Mesenchymal stem cell (in vitro differentiated cells and primary cell): ENCODE measurements around the gene LRRC63.

Source experiments
- DNase-seq: peaks from one replicate; pipeline ENCODE4 v3.0.0-alpha.2; 2013
- H2AFZ ChIP-seq: one replicate; pipeline ENCODE4 v1.6.1; 2013; ENCODE audit warnings: low read depth, mild to moderate bottlenecking, control low read depth, inconsistent platforms, low read length, moderate library complexity
- H2AK5ac ChIP-seq: 2 replicates; pipeline ENCODE4 v1.6.1; 2013; ENCODE audit warnings: low read length, moderate library complexity, mild to moderate bottlenecking, inconsistent platforms; ENCODE audit not compliant: severe bottlenecking
- H2BK120ac ChIP-seq: one replicate; pipeline ENCODE4 v1.6.1; 2013; ENCODE audit warnings: low read depth, mild to moderate bottlenecking, inconsistent platforms, low read length, moderate library complexity
- H2BK12ac ChIP-seq, 2 experiments: one replicate each; pipeline ENCODE4 v1.6.1; 2013; ENCODE audit warnings: inconsistent platforms in 2 of 2, low read length in 2 of 2, mild to moderate bottlenecking in 2 of 2, moderate library complexity in 2 of 2, control low read depth in 1 of 2
- H2BK15ac ChIP-seq: one replicate; pipeline ENCODE4 v1.6.1; 2013; ENCODE audit warnings: mild to moderate bottlenecking, low read depth, inconsistent platforms; ENCODE audit not compliant: poor library complexity, severe bottlenecking
- H2BK5ac ChIP-seq: 2 replicates; pipeline ENCODE4 v1.6.1; 2013; ENCODE audit warnings: low read depth, mild to moderate bottlenecking, low read length, control low read depth, inconsistent platforms; ENCODE audit not compliant: poor library complexity, severe bottlenecking
- H3K14ac ChIP-seq, 2 experiments: one replicate each; pipeline ENCODE4 v1.6.1; 2013; ENCODE audit warnings: inconsistent platforms in 2 of 2, low read length in 2 of 2, control low read depth in 1 of 2, mild to moderate bottlenecking in 1 of 2, moderate library complexity in 1 of 2
- H3K18ac ChIP-seq, 2 experiments: one replicate each; pipeline ENCODE4 v1.6.1; 2013; ENCODE audit warnings: inconsistent platforms in 2 of 2, low read length in 2 of 2, control low read depth in 1 of 2, low read depth in 1 of 2, mild to moderate bottlenecking in 1 of 2
- H3K23ac ChIP-seq, 2 experiments: one replicate each; pipeline ENCODE4 v1.6.1; 2013; ENCODE audit warnings: inconsistent platforms in 2 of 2, low read length in 2 of 2, mild to moderate bottlenecking in 2 of 2, moderate library complexity in 2 of 2, control low read depth in 1 of 2
- H3K27ac ChIP-seq: 2 replicates; pipeline ENCODE4 v1.5.1; 2013; ENCODE audit warnings: mild to moderate bottlenecking, moderate library complexity, low read length, control low read depth, inconsistent platforms; ENCODE audit not compliant: poor library complexity, severe bottlenecking
- H3K27me3 ChIP-seq, 2 experiments: 2 replicates each; pipeline versions ENCODE4 v1.6.1 to v1.7.0; 2013; ENCODE audit warnings: low read length in 2 of 2, mild to moderate bottlenecking in 2 of 2, moderate library complexity in 2 of 2, control low read depth in 1 of 2, inconsistent platforms in 1 of 2; ENCODE audit not compliant: control insufficient read depth in 1 of 2, insufficient read depth in 1 of 2
- H3K36me3 ChIP-seq, 2 experiments: 2 replicates each; pipeline versions ENCODE4 v1.6.1 to v1.7.0; 2013; ENCODE audit warnings: low read length in 2 of 2, control low read depth in 1 of 2, inconsistent platforms in 1 of 2, low read depth in 1 of 2, mild to moderate bottlenecking in 1 of 2; ENCODE audit not compliant: insufficient read depth in 2 of 2, control insufficient read depth in 1 of 2
- H3K4ac ChIP-seq, 2 experiments: one replicate each; pipeline ENCODE4 v1.6.1; 2013; ENCODE audit warnings: inconsistent platforms in 2 of 2, low read length in 2 of 2, mild to moderate bottlenecking in 2 of 2, moderate library complexity in 2 of 2, control low read depth in 1 of 2, low read depth in 1 of 2
- H3K4me1 ChIP-seq: 2 replicates; pipeline ENCODE4 v1.6.1; 2013; ENCODE audit warnings: low read depth, low read length, control low read depth; ENCODE audit not compliant: control insufficient read depth, insufficient read depth
- H3K4me2 ChIP-seq: 2 replicates; pipeline ENCODE4 v1.6.1; 2013; ENCODE audit warnings: low read length, mild to moderate bottlenecking, inconsistent platforms; ENCODE audit not compliant: poor library complexity, severe bottlenecking
- H3K4me3 ChIP-seq, 2 experiments: 2 replicates each; pipeline versions ENCODE4 v1.5.1 to v1.7.0; 2013; ENCODE audit warnings: low read length in 2 of 2, mild to moderate bottlenecking in 2 of 2, control low read depth in 1 of 2, low read depth in 1 of 2; ENCODE audit not compliant: insufficient read depth in 1 of 2
- H3K79me1 ChIP-seq: replicated peaks from 2 replicates; pipeline ENCODE4 v1.6.1; 2013; ENCODE audit warnings: mild to moderate bottlenecking, control low read depth, low read length, inconsistent platforms; ENCODE audit not compliant: poor library complexity, severe bottlenecking
- H3K9ac ChIP-seq: 2 replicates; pipeline ENCODE4 v1.7.0; 2013; ENCODE audit warnings: mild to moderate bottlenecking, low read length, moderate library complexity
- H3K9me3 ChIP-seq: 2 replicates; pipeline ENCODE4 v1.7.0; 2013; ENCODE audit warnings: mild to moderate bottlenecking, low read length; ENCODE audit not compliant: control insufficient read depth
- H4K8ac ChIP-seq: one replicate; pipeline ENCODE4 v1.6.1; 2013; ENCODE audit warnings: inconsistent platforms, mild to moderate bottlenecking, low read length, moderate library complexity
- H4K91ac ChIP-seq: one replicate; pipeline ENCODE4 v1.6.1; 2013; ENCODE audit warnings: mild to moderate bottlenecking, low read length, inconsistent platforms
- WGBS: methylation state at CpG from one replicate; pipeline ENCODE4 v1.1.7; 2013; ENCODE audit warnings: mixed read lengths; 5-methylcytosine and 5-hydroxymethylcytosine counted together

The LRRC63 gene

DNA sequence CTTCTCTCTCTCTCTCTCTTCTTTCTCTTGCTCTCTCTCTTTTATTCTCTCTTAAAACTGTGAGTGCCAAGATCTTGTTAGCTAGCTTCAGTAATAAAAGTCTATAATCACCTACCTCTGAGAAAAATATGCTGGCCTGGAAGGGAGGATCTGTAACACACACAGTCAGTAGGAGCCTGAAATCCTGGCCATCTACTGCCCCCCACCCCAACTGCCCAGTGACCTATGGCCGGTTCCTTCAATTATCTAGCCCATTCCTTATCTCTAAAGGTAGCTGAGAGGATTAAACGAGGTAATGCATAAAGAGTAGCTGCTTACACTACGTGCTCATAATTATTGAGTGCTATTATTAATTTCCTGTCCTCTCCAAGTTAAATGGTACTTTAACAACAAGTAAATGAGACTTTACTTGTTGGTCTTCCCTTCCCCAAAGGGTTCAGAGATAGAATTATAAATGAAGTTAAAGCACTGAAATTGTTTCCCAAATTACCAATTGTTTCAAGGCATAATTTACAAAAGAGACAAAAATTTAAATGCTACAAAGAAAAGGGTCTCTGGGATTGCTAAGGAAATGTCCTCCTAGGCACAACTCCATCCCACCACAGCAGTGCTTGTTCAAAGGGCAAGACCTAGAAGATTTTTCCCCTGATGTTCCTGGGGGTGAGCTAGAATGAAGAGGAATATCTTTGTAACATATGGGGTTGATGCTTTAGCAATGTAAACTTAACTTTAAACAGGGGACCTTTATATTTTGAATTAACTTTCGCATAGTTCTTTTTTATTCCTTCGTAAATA, 31.6 kb upstream of the LRRC63 start:
- no peak overlapping the region for H3K23ac ChIP-seq
- H3K4me2 ChIP-seq, result no peak overlapping the region
- no CpG with 5 or more reads among the region's 5 CpGs for WGBS
- H2BK120ac ChIP-seq, result no peak overlapping the region
- no peak overlapping the region for H3K14ac ChIP-seq
- peaks cover 0 to 11% of the 10 kb centered on the region in 2 experiments for H3K27me3 ChIP-seq
- H3K79me1 ChIP-seq, result no peaks in the 10 kb centered on the region
- H3K9ac ChIP-seq, result no peak overlapping the region
- H3K4me3 ChIP-seq, result no peak overlapping the region
- no peak overlapping the region for H4K91ac ChIP-seq
- H2BK5ac ChIP-seq, result no peak overlapping the region
- H2AFZ ChIP-seq, result no peak overlapping the region
- H2BK12ac ChIP-seq, result no peak overlapping the region
- no peak overlapping the region for H4K8ac ChIP-seq
- no peak overlapping the region for H2BK15ac ChIP-seq
- no peak for DNase-seq
- no peak overlapping the region for H3K18ac ChIP-seq
- H3K4ac ChIP-seq, result no peak overlapping the region
- no peaks in the 10 kb centered on the region for H3K36me3 ChIP-seq
- H3K4me1 ChIP-seq, result peaks cover 2% of the 10 kb centered on the region
- H3K27ac ChIP-seq, result no peak overlapping the region
- H3K9me3 ChIP-seq, result no peaks in the 10 kb centered on the region
- no peak overlapping the region for H2AK5ac ChIP-seq

- no peak overlapping the region for H3K18ac ChIP-seq
Observed at GRCh38 chr13:46181377-46181839, 30.3 kb upstream of the LRRC63 start.

GRCh38 chr13:46181840-46182490, 29.8 kb upstream of the LRRC63 start, which contains the start of gene LCP1:
Gene LCP1 (minus strand): TSS chr13:46182177. CDS start chr13:46159662, 22,515 bp downstream.
- H3K27ac ChIP-seq, result no peak within 1 kb of the TSS
- H4K91ac ChIP-seq, result peak within 1 kb of the TSS; percentile 47
- peak within 1 kb of the TSS in 1 of 2 experiments; percentile 17 for H3K18ac ChIP-seq
- H2BK12ac ChIP-seq, result no peak within 1 kb of the TSS
- H3K9me3 ChIP-seq, result no peaks in the 10 kb centered on the region
- H3K36me3 ChIP-seq, result no peaks in the 10 kb centered on the region
- H3K4me2 ChIP-seq, result no peak within 1 kb of the TSS
- no peak for DNase-seq
- no peak within 1 kb of the TSS for H2BK15ac ChIP-seq
- H3K4me3 ChIP-seq, result no peak within 1 kb of the TSS
- 92% methylated on average over 6 of the region's 8 CpGs for WGBS
- H3K9ac ChIP-seq, result no peak within 1 kb of the TSS
- H3K4me1 ChIP-seq, result peaks cover 2% of the 10 kb centered on the region
- no peak within 1 kb of the TSS for H2AK5ac ChIP-seq
- no peak within 1 kb of the TSS for H3K14ac ChIP-seq
- H3K4ac ChIP-seq, result no peak within 1 kb of the TSS
- no peaks in the 10 kb centered on the region for H3K79me1 ChIP-seq
- H2BK5ac ChIP-seq, result no peak within 1 kb of the TSS
- H3K23ac ChIP-seq, result no peak within 1 kb of the TSS
- no peak within 1 kb of the TSS for H4K8ac ChIP-seq
- peaks cover 0 to 11% of the 10 kb centered on the region in 2 experiments for H3K27me3 ChIP-seq
- H2AFZ ChIP-seq, result no peak within 1 kb of the TSS
- H2BK120ac ChIP-seq, result no peak within 1 kb of the TSS

More at GRCh38 chr13:46181377-46181839, 30.3 kb upstream of the LRRC63 start:
- no peak for DNase-seq
- no peak overlapping the region for H3K4ac ChIP-seq
- no peak overlapping the region for H2BK120ac ChIP-seq
- no peak overlapping the region for H3K9ac ChIP-seq
- H3K79me1 ChIP-seq, result no peaks in the 10 kb centered on the region
- H3K27ac ChIP-seq, result no peak overlapping the region
- H3K27me3 ChIP-seq, result peaks cover 0 to 11% of the 10 kb centered on the region in 2 experiments
- no peak overlapping the region for H4K8ac ChIP-seq
- H2BK15ac ChIP-seq, result no peak overlapping the region
- no peak overlapping the region for H2AK5ac ChIP-seq
- no peak overlapping the region for H2AFZ ChIP-seq
- no peak overlapping the region for H4K91ac ChIP-seq
- no peak overlapping the region for H3K4me3 ChIP-seq
- WGBS, result 96% methylated on average over 5 of the region's 5 CpGs
- H3K4me2 ChIP-seq, result no peak overlapping the region
- H3K14ac ChIP-seq, result no peak overlapping the region
- H3K36me3 ChIP-seq, result no peaks in the 10 kb centered on the region
- no peak overlapping the region for H2BK12ac ChIP-seq
- H2BK5ac ChIP-seq, result no peak overlapping the region
- no peaks in the 10 kb centered on the region for H3K9me3 ChIP-seq
- peaks cover 2% of the 10 kb centered on the region for H3K4me1 ChIP-seq
- H3K23ac ChIP-seq, result no peak overlapping the region

DNA sequence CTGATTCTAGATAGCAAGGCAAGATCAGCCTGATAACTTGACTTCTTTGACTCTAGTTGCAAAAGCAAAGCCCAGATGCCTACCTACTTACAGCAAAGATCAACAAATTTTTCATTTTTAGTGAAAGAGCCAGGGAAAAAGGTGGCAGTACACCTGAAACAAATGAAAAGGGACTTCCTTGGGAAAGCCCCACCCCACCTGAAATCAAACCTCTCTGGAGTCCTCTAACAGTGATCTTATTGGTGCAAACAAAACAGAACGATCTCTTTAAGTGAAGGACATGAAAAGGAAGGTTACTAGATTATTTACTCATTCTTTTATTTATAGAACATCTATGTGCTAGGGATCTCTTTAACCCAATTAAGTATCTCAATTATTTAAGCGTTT, 29.2 kb upstream of the LRRC63 start:
- Histone ChIP-seq H3K27ac (no peak overlapping the region), H3K79me1 (no peaks in the 10 kb centered on the region), H4K91ac (no peak overlapping the region), H2AK5ac (no peak overlapping the region), H3K14ac (no peak overlapping the region), H2BK12ac (no peak overlapping the region), H3K4me1 (peaks cover 2% of the 10 kb centered on the region), H3K18ac (no peak overlapping the region), H3K4me2 (no peak overlapping the region), H2BK5ac (no peak overlapping the region), H2BK120ac (no peak overlapping the region), H4K8ac (no peak overlapping the region), H3K9me3 (no peaks in the 10 kb centered on the region), H3K36me3 (no peaks in the 10 kb centered on the region), H3K4ac (no peak overlapping the region), H3K27me3 (peaks cover 0 to 11% of the 10 kb centered on the region in 2 experiments), H2AFZ (no peak overlapping the region), H3K4me3 (no peak overlapping the region), H2BK15ac (no peak overlapping the region), H3K23ac (no peak overlapping the region), H3K9ac (no peak overlapping the region)
- no peak for DNase-seq
- WGBS, result no CpG with 5 or more reads among the region's 2 CpGs
